AG04449 (cell line): ENCODE data around the gene JKAMP.

Experiments
- CTCF ChIA-PET: fragments of 350-600 bp; formaldehyde crosslinking; extraction: SDS; loops from one replicate; lab custom pipeline; 2021; ENCODE audit warnings: antibody characterized with exemption; lab: Yijun Ruan, JAX
- POLR2A ChIA-PET: fragments of 400-600, 350-600 bp; formaldehyde crosslinking; extraction: SDS; loops from one replicate; lab custom pipeline; 2020; ENCODE audit warnings: antibody characterized with exemption, inconsistent platforms; lab: Yijun Ruan, JAX
- DNase-seq: peaks from one replicate; pipeline ENCODE4 v3.0.0-alpha.2; 2010; ENCODE audit warnings: low read depth, low spot score
- H3K4me3 ChIP-seq: 2 replicates; pipeline ENCODE4 v1.5.1; 2011; ENCODE audit warnings: low read depth, mild to moderate bottlenecking, control low read depth, low read length
- CTCF ChIP-seq: IDR thresholded peaks from one replicate; pipeline ENCODE4 v1.5.1; 2011; ENCODE audit warnings: mild to moderate bottlenecking, moderate library complexity, low read length, control low read depth, inconsistent platforms; ENCODE audit not compliant: insufficient read depth; ENCODE audit errors: missing control alignments

Gene JKAMP

GRCh38 chr14:59450716-59451115 is 33.6 kb upstream of the JKAMP start:
- ChIA-PET CTCF (interaction anchor here (1.1 to 22.5 kb wide), 3 partner anchors 9 to 323 kb away, joined by 5 to 443 read pairs (median 5); partner anchors contain the start of gene CCDC175), POLR2A (no interaction called here)
- no peak for TF ChIP-seq CTCF
- no peak for DNase-seq
- no peak overlapping the region for H3K4me3 ChIP-seq

- no peak for DNase-seq
- TF ChIP-seq CTCF = no peak
- ChIA-PET POLR2A (no interaction called here), CTCF (interaction anchor here (0.8 to 22.5 kb wide), 4 partner anchors 8 to 324 kb away, joined by 3 to 443 read pairs (median 6); partner anchors contain the start of genes CCDC175 and L3HYPDH)
- H3K4me3 ChIP-seq = no peak overlapping the region
These were observed 32.5 kb upstream of the JKAMP start for GRCh38 chr14:59451849-59452248.

GRCh38 chr14:59454139-59454538 is 30.2 kb upstream of the JKAMP start:
- ChIA-PET POLR2A (interaction anchor here (1.1 kb wide), 1 partner anchor 29 kb away, joined by 3 read pairs; no protein-coding TSS in a partner anchor), CTCF (interaction anchor here (1.3 to 1.4 kb wide), 3 partner anchors 10 to 330 kb away, joined by 3 to 5 read pairs (median 5); partner anchors contain the start of genes JKAMP and L3HYPDH)
- no peak for TF ChIP-seq CTCF
- no peak overlapping the region for H3K4me3 ChIP-seq
- DNase-seq = peak; percentile 92

GRCh38 chr14:59455411-59455810 is 28.9 kb upstream of the JKAMP start:
- ChIA-PET POLR2A (interaction anchor here (1.1 kb wide), 1 partner anchor 27 kb away, joined by 3 read pairs; no protein-coding TSS in a partner anchor), CTCF (interaction anchor here (0.7 to 1.4 kb wide), 4 partner anchors 9 to 331 kb away, joined by 3 to 5 read pairs (median 4); partner anchors contain the start of genes JKAMP and L3HYPDH)
- no peak overlapping the region for H3K4me3 ChIP-seq
- TF ChIP-seq CTCF = no peak
- no peak for DNase-seq

GRCh38 chr14:59458486-59458885 is 25.8 kb upstream of the JKAMP start:
- H3K4me3 ChIP-seq = no peak overlapping the region
- TF ChIP-seq CTCF = no peak
- ChIA-PET CTCF (interaction anchor here (1.6 kb wide), 1 partner anchor 7 kb away, joined by 5 read pairs; no protein-coding TSS in a partner anchor), POLR2A (no interaction called here)
- DNase-seq = no peak

GRCh38 chr14:59460378-59460777 is 23.9 kb upstream of the JKAMP start:
- ChIA-PET POLR2A (no interaction called here), CTCF (interaction anchor here (1.0 kb wide), 1 partner anchor 13 kb away, joined by 3 read pairs; no protein-coding TSS in a partner anchor)
- no peak for TF ChIP-seq CTCF
- no peak overlapping the region for H3K4me3 ChIP-seq
- DNase-seq = no peak
